ENCODE results near the gene PPIAL4G.
A peak's percentile ranks its signal among the peaks of the same experiment; 100 is the strongest.
"Not testable (repeated sequence)": the region's sequence is repeated elsewhere in the genome, so short reads cannot be mapped to it uniquely, and the experiment has no call there.

Gene PPIAL4G

DNA sequence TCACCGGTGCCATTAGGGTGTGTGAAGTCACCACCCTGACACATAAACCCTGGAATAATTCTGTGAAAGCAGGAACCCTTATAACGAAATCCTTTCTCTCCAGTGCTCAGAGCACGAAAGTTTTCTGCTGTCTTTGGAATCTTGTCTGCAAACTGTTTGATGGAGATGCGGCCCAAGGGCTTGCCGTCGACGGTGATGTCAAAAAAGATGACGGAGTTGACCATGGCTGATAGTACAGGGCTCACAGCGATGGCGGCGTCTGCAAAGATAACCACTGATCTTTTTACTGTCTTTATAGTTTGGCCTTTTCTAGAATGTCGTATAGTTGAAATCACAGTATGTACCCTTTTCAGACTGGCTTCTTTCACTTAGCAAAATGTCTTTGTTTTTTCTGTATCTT lies at the start of gene PPIAL4G:
PPIAL4G (minus strand) TSS at position 274 of the 400 bp plus-strand sequence; CDS start at position 224, 50 bp downstream.
- not testable (repeated sequence) for DNase-seq (ENCODE audit: extremely low read depth, low read depth)

DNA sequence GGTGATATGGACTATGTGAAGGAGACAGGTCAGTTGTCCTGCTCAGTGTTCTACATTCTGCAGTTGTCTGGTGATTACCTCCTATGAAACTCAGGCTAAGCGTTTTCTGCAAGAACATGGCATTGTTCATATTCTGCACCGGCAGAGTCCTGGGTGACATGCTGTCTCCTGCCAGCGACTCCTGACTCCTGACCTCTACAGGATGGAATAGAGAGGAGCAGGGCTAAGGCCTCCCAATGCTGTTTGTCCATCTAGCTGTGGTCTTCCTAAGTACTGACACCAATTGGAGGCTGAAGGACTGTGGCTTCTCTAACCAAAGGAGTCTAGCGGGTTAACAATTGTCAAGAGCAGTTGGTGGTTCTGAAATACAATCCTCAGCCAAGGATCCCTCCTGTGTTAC lies 49.1 kb upstream of the PPIAL4G start:
- not testable (repeated sequence) for DNase-seq (ENCODE audit: extremely low read depth, low read depth)

DNA sequence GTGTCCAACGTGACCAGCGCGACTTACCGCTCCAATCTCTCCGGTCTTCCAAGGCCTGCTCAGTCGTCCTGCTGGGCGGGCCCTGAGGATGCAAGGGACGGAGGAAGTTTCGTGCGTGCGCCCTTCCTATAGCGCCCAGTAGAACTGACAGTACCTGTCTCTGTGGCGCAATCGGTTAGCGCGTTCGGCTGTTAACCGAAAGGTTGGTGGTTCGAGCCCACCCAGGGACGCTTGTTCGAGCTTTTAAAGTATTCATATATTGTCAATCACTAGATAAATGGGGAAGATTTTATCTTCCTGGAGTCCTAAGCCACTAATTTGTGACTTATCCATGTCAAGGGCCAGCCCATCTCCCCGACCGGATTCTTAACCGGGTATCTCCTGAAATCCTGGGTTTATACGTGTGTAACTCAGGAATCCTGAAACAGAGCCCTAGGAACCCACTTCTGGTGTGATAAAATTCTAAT lies 46.0 kb upstream of the PPIAL4G start:
- DNase-seq (ENCODE audit: extremely low read depth, low read depth), result peak; percentile 25

DNA sequence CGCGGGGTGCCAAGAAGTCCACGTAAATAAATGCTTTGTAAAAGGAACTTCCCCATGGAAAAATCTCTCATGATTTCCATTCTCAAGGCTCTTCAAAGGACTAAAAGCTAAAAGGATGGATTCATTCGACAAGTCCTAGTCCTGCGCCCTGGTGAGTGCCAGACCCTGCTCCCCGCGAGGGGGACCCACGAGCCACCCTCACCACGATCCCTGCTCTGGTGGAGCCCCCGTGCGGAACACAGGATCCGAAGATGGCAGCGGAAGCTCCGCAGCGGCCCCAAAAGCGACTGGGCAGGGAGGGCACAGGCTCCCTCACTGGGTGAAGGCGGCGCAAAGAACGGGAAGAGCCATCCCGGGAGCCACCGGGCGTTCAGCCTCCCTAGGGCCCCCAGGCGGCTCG lies 45.5 kb upstream of the PPIAL4G start:
- DNase-seq (ENCODE audit: extremely low read depth, low read depth), result not testable (repeated sequence)

DNA sequence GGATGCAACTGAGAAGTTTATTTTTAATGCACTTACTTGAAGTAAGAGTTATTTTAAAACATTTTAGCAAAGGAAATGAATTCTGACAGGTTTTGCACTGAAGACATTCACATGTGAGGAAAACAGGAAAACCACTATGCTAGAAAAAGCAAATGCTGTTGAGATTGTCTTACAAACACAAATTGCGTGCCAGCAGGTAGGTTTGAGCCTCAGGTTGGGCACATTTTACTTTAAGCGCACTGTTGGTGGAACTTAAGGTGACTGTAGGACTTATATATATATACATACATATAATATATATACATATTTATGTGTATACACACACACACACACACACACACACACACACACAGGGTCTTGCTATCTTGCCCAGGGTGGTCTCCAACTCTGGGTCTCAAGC lies 43.5 kb upstream of the PPIAL4G start:
- DNase-seq (ENCODE audit: extremely low read depth, low read depth), result not testable (repeated sequence)

DNA sequence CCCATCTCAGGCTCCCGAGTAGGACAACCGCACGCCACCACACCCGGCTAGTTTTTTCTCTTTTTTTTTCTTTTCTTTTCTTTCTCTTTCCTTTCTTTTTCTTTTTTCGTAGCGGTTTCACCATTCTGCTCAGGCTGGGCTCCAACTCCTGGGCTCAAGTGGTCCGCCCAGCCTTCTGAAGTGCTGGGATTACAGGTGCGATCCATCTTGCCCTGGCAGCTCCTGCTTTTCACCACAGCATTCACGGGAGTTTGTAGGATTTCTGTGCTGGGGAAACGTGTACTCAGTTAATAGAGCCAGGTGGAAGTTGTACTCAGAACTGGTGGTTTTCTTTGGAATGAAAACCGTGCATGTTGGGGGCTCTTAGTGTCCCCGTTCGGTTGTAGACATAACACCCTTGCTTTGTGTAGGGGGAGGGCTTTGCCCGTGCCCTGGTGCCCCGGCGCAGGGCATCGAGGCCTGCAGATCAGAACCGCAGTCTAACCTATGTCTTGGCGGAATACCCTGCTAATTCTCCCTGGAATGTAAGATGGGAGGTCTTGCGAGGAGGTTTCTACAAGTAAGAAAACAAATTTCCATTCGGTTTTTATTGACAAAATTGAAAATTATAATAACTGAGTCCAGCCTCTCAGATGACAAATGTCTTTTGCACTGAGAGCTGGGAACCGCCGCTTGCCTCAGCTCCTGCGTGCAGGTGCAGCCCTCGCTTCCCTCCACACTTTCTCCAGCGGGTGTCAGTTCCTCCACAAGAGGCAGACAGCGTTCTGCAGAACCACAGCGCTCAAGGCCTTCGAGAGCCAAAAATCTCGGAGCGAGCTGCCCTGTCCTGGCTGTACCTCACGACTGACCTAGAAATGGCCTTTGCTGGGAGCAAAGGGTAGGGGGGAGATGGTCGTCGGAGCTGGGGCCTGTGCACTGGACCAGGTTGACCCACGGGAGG lies 40.4 kb upstream of the PPIAL4G start:
- DNase-seq (ENCODE audit: extremely low read depth, low read depth), result not testable (repeated sequence)

DNA sequence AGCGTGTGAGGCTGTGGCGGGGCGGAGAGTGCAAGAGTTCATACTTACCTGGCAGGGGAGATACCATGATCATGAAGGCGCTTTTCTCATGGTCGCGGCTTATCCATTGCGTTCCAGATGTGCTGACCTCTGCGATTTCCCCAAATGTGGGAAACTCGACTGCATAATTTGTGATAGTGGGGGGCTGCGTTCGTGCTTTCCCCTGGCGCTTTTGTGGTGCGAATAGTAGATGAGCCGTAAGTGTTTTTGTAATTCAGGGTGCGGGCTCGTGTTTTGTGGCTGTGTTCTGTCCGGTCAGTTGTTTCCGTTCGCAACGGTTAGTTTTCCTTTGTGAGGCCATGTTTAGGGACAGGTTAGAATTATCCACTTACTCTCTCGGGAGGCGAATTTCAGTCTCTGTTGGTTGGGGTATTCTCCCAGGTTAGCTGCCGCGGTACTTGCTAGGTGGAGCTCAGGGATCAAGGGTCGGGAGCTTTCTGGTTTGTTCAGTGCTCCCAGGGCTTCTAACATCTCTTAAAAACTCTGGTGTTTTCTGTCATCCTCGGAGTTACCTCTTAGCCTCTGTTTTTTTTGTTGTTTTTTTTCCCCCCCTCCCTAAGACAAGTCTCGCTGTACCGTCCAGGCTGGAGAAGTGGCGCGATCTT lies 39.6 kb upstream of the PPIAL4G start:
- peak; percentile 69 for DNase-seq (ENCODE audit: extremely low read depth, low read depth)

DNA sequence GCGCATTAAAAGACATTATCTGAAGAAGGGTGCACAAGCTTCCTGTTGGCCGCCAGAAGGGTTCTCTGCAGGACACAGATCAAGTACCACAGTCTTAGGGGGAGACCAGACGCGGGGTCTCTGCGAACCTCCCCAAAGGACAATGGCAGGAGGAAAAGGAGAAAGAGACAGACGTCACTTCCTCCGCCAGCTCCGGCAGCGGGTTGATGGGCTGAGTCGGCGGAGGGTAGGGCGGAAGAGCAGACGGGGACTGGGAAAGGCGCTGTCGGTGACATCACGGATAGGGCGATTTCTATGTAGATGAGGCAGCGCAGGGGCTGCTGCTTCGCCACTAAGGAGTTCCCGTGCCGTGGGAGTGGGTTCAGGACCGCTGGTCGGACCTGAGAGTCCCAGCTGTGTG lies 39.0 kb upstream of the PPIAL4G start:
- DNase-seq (ENCODE audit: extremely low read depth, low read depth), result peak; percentile 28

DNA sequence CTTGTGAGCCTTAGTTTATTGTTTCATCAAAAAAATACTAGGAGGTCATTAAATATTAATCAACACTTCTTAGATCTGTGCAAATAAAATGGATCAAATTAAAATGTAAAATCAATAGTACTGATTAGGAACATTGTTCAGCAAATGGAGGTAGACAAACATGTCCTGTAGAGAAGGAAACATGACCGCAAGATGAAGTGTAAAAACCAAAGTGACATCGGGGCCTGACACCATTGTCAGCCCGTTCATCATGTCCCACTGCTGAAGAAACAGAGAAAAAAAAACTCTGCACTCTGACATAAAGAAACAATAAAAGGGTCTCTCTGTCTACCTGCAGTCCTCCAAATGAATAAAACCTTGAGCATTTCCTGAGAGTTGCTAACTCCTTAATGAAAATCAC lies 31.2 kb upstream of the PPIAL4G start:
- DNase-seq (ENCODE audit: extremely low read depth, low read depth), result not testable (repeated sequence)

DNA sequence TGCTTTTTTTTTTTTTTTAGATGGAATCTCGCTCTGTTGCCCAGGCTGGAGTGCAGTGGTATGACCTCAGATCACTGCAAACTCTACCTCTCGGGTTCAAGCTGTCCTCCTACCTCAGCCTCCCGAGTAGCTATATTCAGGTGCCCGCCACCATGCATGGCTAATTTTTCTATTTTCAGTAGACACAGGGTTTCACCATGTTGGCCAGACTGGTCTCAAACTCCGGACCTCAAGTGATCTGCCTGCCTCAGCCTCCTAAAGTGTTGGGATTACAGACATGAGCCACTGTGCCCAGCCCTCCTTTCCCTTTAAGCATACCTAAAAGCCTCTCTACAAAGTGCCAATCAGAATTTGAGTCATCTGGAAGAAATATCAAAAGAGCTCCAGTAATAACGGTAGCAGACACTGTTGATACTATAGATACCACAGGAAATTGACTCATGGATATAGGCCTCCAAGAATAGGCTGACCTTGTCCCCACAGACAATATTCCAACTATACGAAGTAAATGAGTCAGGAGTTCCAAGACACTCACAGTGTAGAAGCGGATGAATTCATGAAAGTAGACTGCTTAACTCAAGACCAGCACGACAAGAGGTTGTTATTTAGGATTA lies 29.6 kb upstream of the PPIAL4G start:
- not testable (repeated sequence) for DNase-seq (ENCODE audit: extremely low read depth, low read depth)

DNA sequence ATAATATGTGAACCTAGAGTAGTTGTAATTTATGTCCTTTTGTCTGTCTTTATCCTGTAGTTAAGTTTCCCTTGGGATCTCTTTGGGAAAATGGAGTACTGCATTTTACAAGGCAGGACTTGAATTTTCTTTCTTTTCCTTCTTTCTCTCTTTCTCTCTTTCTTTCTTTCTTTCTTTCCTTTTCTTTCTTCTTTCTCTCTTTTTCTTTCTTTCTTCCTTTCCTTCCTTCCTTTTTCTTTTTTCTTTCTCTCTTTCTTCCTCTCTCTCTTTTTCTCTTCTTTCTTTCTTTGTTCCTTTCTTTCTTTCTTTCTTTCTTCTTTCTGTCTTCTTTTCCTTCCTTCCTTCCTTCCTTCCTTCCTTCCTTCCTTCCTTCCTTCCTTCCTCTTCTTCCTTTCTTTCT lies 10.8 kb upstream of the PPIAL4G start:
- not testable (repeated sequence) for DNase-seq (ENCODE audit: extremely low read depth, low read depth)

DNA sequence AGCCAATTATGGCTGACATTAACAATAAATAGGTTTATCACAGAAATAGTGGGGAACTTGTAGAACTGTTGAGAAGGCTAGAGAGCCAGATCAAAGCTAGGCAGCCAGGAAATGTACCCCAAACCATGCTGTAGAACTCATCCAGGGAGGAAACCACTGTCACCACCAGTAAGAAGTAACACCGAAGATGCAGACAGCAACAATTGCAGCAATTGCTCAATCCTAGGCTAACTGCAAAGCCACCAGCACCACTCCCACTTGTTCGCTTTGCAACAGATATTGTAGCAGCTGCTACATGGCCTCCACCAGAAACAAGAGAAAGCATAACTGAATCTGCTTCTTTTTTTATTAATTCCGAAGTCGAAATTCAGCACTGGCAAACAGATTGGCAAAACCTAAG lies 2.0 kb downstream of the PPIAL4G start:
- DNase-seq (ENCODE audit: extremely low read depth, low read depth), result not testable (repeated sequence)

DNA sequence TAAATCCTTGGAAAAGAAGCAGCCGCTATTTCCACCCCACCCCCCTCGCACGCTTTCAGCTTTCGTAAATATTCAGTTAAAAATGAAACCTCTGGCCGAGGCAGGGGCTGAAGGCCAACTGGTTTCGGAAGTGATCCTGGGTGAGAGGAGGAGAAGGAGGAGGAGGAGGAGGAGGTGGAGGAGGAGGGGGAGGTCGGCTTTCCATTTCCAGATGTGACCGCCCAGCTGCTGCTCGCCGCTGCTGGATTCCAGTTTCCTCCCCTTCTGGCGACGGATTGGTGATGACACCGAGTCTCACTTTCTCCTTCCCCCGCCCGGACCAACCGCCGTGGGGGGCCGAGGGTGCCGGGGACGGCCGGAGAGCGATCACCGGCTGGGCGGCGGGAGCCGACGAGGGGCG lies 23.4 kb downstream of the PPIAL4G start:
- not testable (repeated sequence) for DNase-seq (ENCODE audit: extremely low read depth, low read depth)

DNA sequence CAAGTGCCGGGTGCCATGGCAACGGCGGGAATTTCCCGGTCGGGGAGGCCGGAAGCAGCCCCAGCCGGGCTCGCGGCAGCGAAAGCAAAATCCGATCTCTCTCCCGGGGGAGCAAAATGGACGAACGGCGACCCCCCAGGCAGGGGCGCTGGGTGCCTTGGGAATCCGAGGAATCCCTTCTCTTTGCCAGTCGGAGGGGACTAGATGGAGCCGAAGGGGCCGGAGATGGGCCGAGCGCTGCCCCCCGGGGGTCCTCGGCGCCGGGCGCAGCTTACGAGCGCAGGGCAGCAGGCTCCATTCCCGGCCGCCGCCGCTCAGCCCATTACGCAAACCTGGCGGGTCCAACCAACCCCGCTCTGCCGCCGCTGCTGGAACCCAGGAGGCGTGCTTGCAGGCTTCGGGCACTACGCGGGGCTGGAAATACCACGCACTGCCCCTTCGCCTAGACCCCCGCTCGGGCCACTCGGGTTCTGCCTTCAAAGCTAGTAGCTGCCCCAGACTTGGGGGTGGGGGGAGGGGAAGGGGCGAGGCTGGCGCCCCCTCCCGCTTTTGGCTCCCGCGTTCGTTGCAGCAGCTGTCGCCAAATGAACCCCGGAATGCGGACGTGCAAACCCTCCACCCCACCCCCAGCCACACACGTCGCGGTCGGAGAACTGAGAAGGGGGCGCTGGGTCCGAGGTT lies 24.1 kb downstream of the PPIAL4G start:
- DNase-seq (ENCODE audit: extremely low read depth, low read depth), result not testable (repeated sequence)

DNA sequence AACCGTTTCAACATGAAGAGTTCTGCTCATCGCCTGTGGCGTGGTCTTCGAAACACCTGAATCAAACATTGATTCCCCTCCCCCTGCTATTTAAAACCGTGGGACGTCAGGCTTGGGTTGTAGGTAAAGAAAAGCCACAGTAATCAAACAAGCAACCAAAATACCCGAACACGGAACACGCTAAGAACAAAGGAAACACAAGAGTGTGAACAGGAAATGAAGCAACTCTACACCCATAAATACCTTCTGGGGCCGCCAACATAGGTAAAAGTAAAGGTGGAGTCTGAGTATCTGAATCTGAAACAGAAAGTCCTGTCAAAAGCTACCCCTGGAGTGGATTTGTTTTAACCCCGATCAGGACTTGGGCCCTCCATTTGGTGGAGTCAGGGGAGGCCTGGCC lies 24.7 kb downstream of the PPIAL4G start:
- DNase-seq (ENCODE audit: extremely low read depth, low read depth), result not testable (repeated sequence)

DNA sequence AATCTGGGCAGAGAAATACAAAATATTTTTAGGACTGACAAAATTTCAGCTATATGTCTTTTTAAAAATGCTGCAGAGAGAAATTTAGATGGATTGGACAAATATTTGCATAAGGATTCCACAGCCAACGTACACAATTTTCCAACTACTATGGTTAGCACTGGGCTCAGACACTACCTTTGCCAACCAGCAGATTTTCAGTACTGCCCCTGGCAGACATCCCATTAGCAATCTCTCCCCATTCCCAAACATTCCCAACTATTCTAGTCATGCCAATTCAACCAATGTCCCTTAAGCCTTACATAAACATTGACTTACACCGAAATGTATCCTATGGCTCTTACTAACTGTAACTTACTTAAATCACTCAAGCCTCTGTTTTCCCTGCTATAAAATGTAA lies 30.3 kb downstream of the PPIAL4G start:
- not testable (repeated sequence) for DNase-seq (ENCODE audit: extremely low read depth, low read depth)

DNA sequence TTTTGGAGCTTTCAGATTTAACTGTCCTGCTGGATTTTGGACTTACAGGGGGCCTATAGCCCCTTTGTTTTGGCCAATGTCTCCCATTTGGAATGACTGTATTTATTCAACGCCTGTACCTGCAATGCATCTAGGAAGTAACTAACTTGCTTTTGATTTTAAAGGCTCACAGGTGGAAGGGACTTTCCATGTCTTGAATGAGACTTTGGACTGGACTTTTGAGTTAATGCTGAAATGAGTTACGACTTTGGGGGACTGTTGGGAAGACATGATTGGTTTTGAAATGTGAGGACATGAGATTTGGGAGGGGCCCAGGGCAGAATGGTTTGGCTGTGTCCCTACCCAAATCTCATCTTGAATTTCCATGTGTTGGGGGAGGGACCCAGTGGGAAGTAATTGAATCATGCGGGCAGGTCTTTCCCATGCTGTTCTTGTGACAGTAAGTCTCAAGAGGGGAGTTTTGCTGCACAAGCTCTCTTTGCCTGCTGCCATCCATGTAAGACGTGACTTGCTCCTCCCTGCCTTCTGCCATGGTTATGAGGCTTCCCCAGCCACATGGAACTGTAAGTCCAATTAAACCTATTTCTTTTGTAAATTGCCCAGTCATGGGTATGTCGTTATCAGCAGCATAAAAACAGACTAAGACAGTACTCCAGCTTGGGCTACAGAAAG lies 43.3 kb downstream of the PPIAL4G start:
- DNase-seq (ENCODE audit: extremely low read depth, low read depth), result not testable (repeated sequence)

All from AG09319 (cell line).